Choroid plexus epithelial cell (primary cell): ENCODE results near the gene NSMF.
A peak's percentile ranks its signal among the peaks of the same experiment; 100 is the strongest.

Experiments used
- DNase-seq: peaks from one replicate; pipeline ENCODE4 v3.0.0-alpha.2; 2010; ENCODE audit warnings: low read depth
- H3K4me3 ChIP-seq: 2 replicates; pipeline ENCODE4 v1.5.1; 2011; ENCODE audit warnings: low read depth, mild to moderate bottlenecking, control low read depth, low read length, moderate library complexity
- CTCF ChIP-seq: conservative IDR thresholded peaks from 2 replicates; pipeline ENCODE4 v1.5.1; 2011; ENCODE audit warnings: low read depth, mild to moderate bottlenecking, control low read depth, inconsistent platforms, low read length, moderate library complexity

Gene NSMF

GRCh38 chr9:137479892-137480685 is 21.0 kb upstream of the NSMF start:
- H3K4me3 ChIP-seq: no peak overlapping the region
- no peak for DNase-seq
- no peak for TF ChIP-seq CTCF

- no peak for TF ChIP-seq CTCF
- peak overlapping the region; percentile 15 for H3K4me3 ChIP-seq
- DNase-seq: peak; percentile 78
Observed at GRCh38 chr9:137478962-137479861, 20.1 kb upstream of the NSMF start.

- DNase-seq: no peak
Observed at GRCh38 chr9:137478613-137478961, 19.5 kb upstream of the NSMF start.

GRCh38 chr9:137477778-137478612 is 18.9 kb upstream of the NSMF start:
- no peak for TF ChIP-seq CTCF
- no peak for DNase-seq
- H3K4me3 ChIP-seq: no peak overlapping the region

More at GRCh38 chr9:137478613-137478961, 19.5 kb upstream of the NSMF start:
- no peak overlapping the region for H3K4me3 ChIP-seq
- TF ChIP-seq CTCF: no peak

GRCh38 chr9:137476856-137477255 is 17.7 kb upstream of the NSMF start:
- DNase-seq: no peak
- TF ChIP-seq CTCF: no peak
- H3K4me3 ChIP-seq: no peak overlapping the region

GRCh38 chr9:137475666-137476065 is 16.5 kb upstream of the NSMF start:
- H3K4me3 ChIP-seq: no peak overlapping the region
- DNase-seq: no peak
- TF ChIP-seq CTCF: no peak
